ENCODE measurements around the gene ZBTB20. TPM values are rescaled to one million over a fixed set of nuclear protein-coding genes. Genes with fewer than 3 reads are reported as not detected.

ZBTB20 gene
- total and polyA plus RNA-seq, 10 of the 15 experiments (the other 5 are each of a cell fraction or from before 2014, with no cell fraction given) = 0.20 to 5.5 (median 2.2) TPM

GRCh38 chr3:114328345-114328744, 818.7 kb downstream of the ZBTB20 start:
- H3K4me1 ChIP-seq (ENCODE audit: control insufficient read depth, insufficient read depth, low read length) = peaks cover 17% of the 10 kb centered on the region; the same call in 1 of the 2 replicates
- H3K9me3 ChIP-seq (replicated peaks; ENCODE audit: control insufficient read depth, insufficient read depth, low read length) = peaks cover 7% of the 10 kb centered on the region; the same call in 2 of the 3 replicates
- H3K79me2 ChIP-seq (ENCODE audit: control insufficient read depth, insufficient read depth, low read length) = no peaks in the 10 kb centered on the region
- CTCF ChIA-PET = interaction anchor here (0.7 to 5.1 kb wide), 11 partner anchors 8 to 130 kb away, joined by 3 to 39 read pairs (median 4); no protein-coding TSS in a partner anchor
- no peak overlapping the region for H3K4me3 ChIP-seq
- intact Hi-C loops (cut with micrococcal nuclease; ENCODE audit: unreplicated experiment) = no loop called here
- RAD21 ChIA-PET (ENCODE audit: unreplicated experiment) = interaction anchor here (1.0 to 4.6 kb wide), 10 partner anchors 8 to 115 kb away, joined by 3 to 43 read pairs (median 4); partner anchors contain the start of gene TIGIT
- no peak overlapping the region for H3K27ac ChIP-seq (ENCODE audit: control insufficient read depth, insufficient read depth)
- no peaks in the 10 kb centered on the region for H3K36me3 ChIP-seq (ENCODE audit: control insufficient read depth in 2 of 2, insufficient read depth in 2 of 2, low read length in 1 of 2)
- 0% methylated on average over 3 of the region's 3 CpGs for WGBS (ENCODE audit: insufficient coverage, insufficient replicate concordance, low lambda C conversion rate, missing lambda C conversion rate)
- H3K9ac ChIP-seq (ENCODE audit: control insufficient read depth, insufficient read depth, low read length) = no peak overlapping the region
- SMC1A ChIA-PET (ENCODE audit: uncharacterized antibody, unreplicated experiment) = interaction anchor here (0.7 to 5.8 kb wide), 7 partner anchors 13 to 94 kb away, joined by 3 to 42 read pairs (median 4); partner anchors contain the start of gene TIGIT
- no peak overlapping the region for H2AFZ ChIP-seq (ENCODE audit: control insufficient read depth, low read depth, low read length)
- in situ Hi-C loops (cut with MboI) = no loop called here
- no peaks in the 10 kb centered on the region for H4K20me1 ChIP-seq (ENCODE audit: control insufficient read depth, insufficient read depth)
- no peak overlapping the region for H3K4me2 ChIP-seq (ENCODE audit: control insufficient read depth, insufficient read depth)
- peak; percentile 37 for ATAC-seq
- BruUV-seq (replicated peaks) = no TSS peak
- POLR2A ChIA-PET = interaction anchor here (0.8 to 1.5 kb wide), 4 partner anchors 21 to 115 kb away, joined by 3 to 6 read pairs (median 4); no protein-coding TSS in a partner anchor
- H3K27me3 ChIP-seq (replicated peaks in 1 of 2; ENCODE audit: control insufficient read depth in 2 of 2, insufficient read depth in 2 of 2, low read length in 1 of 2) = no peaks in the 10 kb centered on the region
- DNase-seq (ENCODE audit: low read depth, low spot score) = no peak
- no peak for FAIRE-seq
- TF ChIP-seq STAT3 (IDR thresholded peaks at IDR 0.05; ENCODE audit: low read depth, low read length) (no peak), ZNF24 (IDR thresholded peaks at IDR 0.05) (peak; percentile 56; the same call in 1 of the 2 replicates), ZNF592 (IDR thresholded peaks at IDR 0.05) (no peak), GATAD2B (conservative IDR thresholded peaks at IDR 0.05; ENCODE audit: low read depth) (no peak), IRF4 (IDR thresholded peaks at IDR 0.05; ENCODE audit: low read depth, low read length) (no peak), SMC3 (IDR thresholded peaks at IDR 0.05; ENCODE audit: borderline replicate concordance, low read length) (no peak), JUNB (IDR thresholded peaks at IDR 0.05) (peak; percentile 74), RB1 (IDR thresholded peaks at IDR 0.05; ENCODE audit: borderline replicate concordance) (no peak), HDGF (IDR thresholded peaks at IDR 0.05) (no peak), ATF3 (IDR thresholded peaks at IDR 0.05; ENCODE audit: borderline replicate concordance, extremely low read depth, low read depth, low read length) (no peak), TARDBP (IDR thresholded peaks at IDR 0.05; ENCODE audit: borderline replicate concordance) (no peak), BHLHE40 (IDR thresholded peaks at IDR 0.05; ENCODE audit: borderline replicate concordance in 1 of 2, low read depth in 2 of 2, low read length in 1 of 2) (peak; percentile 23 to 44; a peak in 1 of 4 replicates), RAD51 (IDR thresholded peaks at IDR 0.05) (no peak), POU2F2 (IDR thresholded peaks at IDR 0.05; ENCODE audit: borderline replicate concordance, low read depth, low read length) (no peak), CHD4 (IDR thresholded peaks at IDR 0.05) (no peak), ZSCAN29 (IDR thresholded peaks at IDR 0.05) (no peak), E2F8 (IDR thresholded peaks at IDR 0.05; ENCODE audit: low read depth, partially characterized antibody) (no peak), ATF7 (IDR thresholded peaks at IDR 0.05; ENCODE audit: low read depth) (peak; percentile 52; the same call in 1 of the 2 replicates), CREM (IDR thresholded peaks at IDR 0.05; ENCODE audit: low read depth) (0 out of 2 replicates have a peak, but pooled peaks have one; percentile 16), ZNF274 (IDR thresholded peaks at IDR 0.05; ENCODE audit: insufficient read depth, insufficient read length) (no peak)
